K562 (cell line): Measurements from ENCODE around the gene CACNA1C. TPM values are rescaled to one million over a fixed set of nuclear protein-coding genes. Genes with fewer than 3 reads are reported as not detected.

Experiments
- ATAC-seq: fragments of 200-7000 bp; cut with Tn5 transposase; 3 replicates; pipeline ENCODE4 v1.9.1; 2020; ENCODE audit warnings: moderate library complexity
- BruUV-seq: library from RNA; stranded (reverse); fragments of 400-500 nt; replicated peaks from 2 replicates; lab custom pipeline; 2021; lab: Mats Ljungman, UMichigan
- CTCF ChIA-PET: fragments of 300-600 bp; formaldehyde crosslinking; extraction: SDS; loops from one replicate; lab custom pipeline; 2021; ENCODE audit warnings: low intra/inter-chr PET ratio; lab: Yijun Ruan, JAX
- POLR2A ChIA-PET: fragments of 300-600, 350-650 bp; sonication (Branson Sonifier 250); formaldehyde crosslinking; extraction: SDS; loops from one replicate; lab custom pipeline; 2021; ENCODE audit warnings: antibody characterized with exemption, inconsistent platforms; lab: Yijun Ruan, JAX
- DNase-seq, 4 experiments: peaks; one replicate each; pipeline versions ENCODE4 v3.0.0 to v3.0.0-alpha.2; 2011 to 2018; ENCODE audit warnings: low spot score in 3 of 4, mixed read lengths in 3 of 4; ENCODE audit errors: extremely low read depth in 1 of 4
- FAIRE-seq: peaks from 2 replicates; lab custom pipeline; 2011; peaks lifted over from hg19 to GRCh38; lab: Jason Lieb, UNC
- H2AFZ ChIP-seq: 2 replicates; pipeline ENCODE4 v1.6.0; 2011; ENCODE audit warnings: low read depth, low read length, control low read depth, inconsistent platforms
- H3K27ac ChIP-seq: fragments of 200-600 bp; 3 replicates; pipeline ENCODE4 v1.8.0; 2011; ENCODE audit warnings: low read depth, mild to moderate bottlenecking, control low read depth, inconsistent platforms, low read length, moderate library complexity, mixed read lengths; ENCODE audit errors: extremely low read depth
- H3K27me3 ChIP-seq, 2 experiments: fragments of 300-600 bp in 1 of 2; 2 replicates in 1 of 2; 3 replicates in 1 of 2; pipeline versions ENCODE4 v1.6.0 to v1.8.0; 2011; ENCODE audit warnings: inconsistent platforms in 2 of 2, low read length in 2 of 2, mild to moderate bottlenecking in 1 of 2, mixed read lengths in 1 of 2, moderate library complexity in 1 of 2; ENCODE audit not compliant: control insufficient read depth in 2 of 2, insufficient read depth in 2 of 2
- H3K36me3 ChIP-seq: fragments of 300-600 bp; 3 replicates; pipeline ENCODE4 v1.8.0; 2011; ENCODE audit warnings: mild to moderate bottlenecking, low read length, inconsistent platforms; ENCODE audit not compliant: control insufficient read depth, insufficient read depth
- H3K4me1 ChIP-seq, 2 experiments: fragments of 200-600 bp in 1 of 2; replicated peaks in 1 of 2; 2 replicates in 1 of 2; 3 replicates in 1 of 2; pipeline versions ENCODE4 v1.5.1 to v1.8.0; 2011; ENCODE audit warnings: inconsistent platforms in 2 of 2, low read length in 2 of 2, mild to moderate bottlenecking in 1 of 2, mixed read lengths in 1 of 2, moderate library complexity in 1 of 2; ENCODE audit not compliant: control insufficient read depth in 2 of 2, insufficient read depth in 2 of 2
- H3K4me2 ChIP-seq: 2 replicates; pipeline ENCODE4 v1.6.1; 2011; ENCODE audit warnings: low read length, control low read depth, inconsistent platforms, mixed read lengths; ENCODE audit not compliant: insufficient read depth
- H3K4me3 ChIP-seq: fragments of 200-600 bp; sonication (generic), shearing (Covaris generic); 2 replicates; pipeline ENCODE4 v1.5.1; 2016; ENCODE audit warnings: control low read depth, inconsistent platforms
- H3K79me2 ChIP-seq: fragments of 200-600 bp; 3 replicates; pipeline ENCODE4 v1.8.0; 2011; ENCODE audit warnings: low read length, inconsistent platforms; ENCODE audit not compliant: control insufficient read depth, insufficient read depth
- H3K9ac ChIP-seq, 2 experiments: 2 replicates each; pipeline versions ENCODE4 v1.6.0 to v1.6.1; 2011; ENCODE audit warnings: low read depth in 2 of 2, low read length in 2 of 2, control low read depth in 1 of 2, inconsistent platforms in 1 of 2, mild to moderate bottlenecking in 1 of 2, mixed read lengths in 1 of 2; ENCODE audit not compliant: insufficient read depth in 1 of 2
- H3K9me1 ChIP-seq: one replicate; pipeline ENCODE4 v1.6.0; 2011; ENCODE audit warnings: inconsistent platforms, mild to moderate bottlenecking, low read length, moderate library complexity; ENCODE audit not compliant: control insufficient read depth, insufficient read depth
- H3K9me3 ChIP-seq: replicated peaks from 2 replicates; pipeline ENCODE4 v1.5.1; 2011; ENCODE audit warnings: low read depth, low read length, inconsistent platforms; ENCODE audit not compliant: control insufficient read depth, insufficient read depth
- H4K20me1 ChIP-seq: replicated peaks from 2 replicates; pipeline ENCODE4 v1.6.1; 2011; ENCODE audit warnings: low read length, inconsistent platforms, mixed read lengths; ENCODE audit not compliant: control insufficient read depth, insufficient read depth
- ETV5 ChIP-seq: sonication (generic); formaldehyde crosslinking; IDR thresholded peaks from 2 replicates; pipeline ENCODE4 v1.4.0; 2020; ENCODE audit warnings: low read depth, mild to moderate bottlenecking, missing genetic modification reagents
- FOXP4 ChIP-seq: sonication (generic); formaldehyde crosslinking; IDR thresholded peaks from 2 replicates; pipeline ENCODE4 v1.8.0; 2022; ENCODE audit warnings: mild to moderate bottlenecking, missing genetic modification reagents, borderline replicate concordance
- L3MBTL2 ChIP-seq: fragments of 450-650 bp; IDR thresholded peaks from 2 replicates; pipeline ENCODE4 v1.6.1; 2016; ENCODE audit warnings: mild to moderate bottlenecking, moderate library complexity
- NONO ChIP-seq, 2 experiments: fragments of 200-400 bp in 1 of 2; fragments of 450-650 bp in 1 of 2; formaldehyde crosslinking in 1 of 2; IDR thresholded peaks; 2 replicates each; pipeline ENCODE4 v1.6.1; 2017; ENCODE audit warnings: low read depth in 2 of 2, mild to moderate bottlenecking in 2 of 2, moderate library complexity in 2 of 2, low read length in 1 of 2
- PKNOX1 ChIP-seq: fragments of 450-650 bp; IDR thresholded peaks from 2 replicates; pipeline ENCODE4 v1.6.1; 2016
- TEAD4 ChIP-seq, 2 experiments: sonication (generic) in 1 of 2; formaldehyde crosslinking in 1 of 2; IDR thresholded peaks; 2 replicates each; pipeline versions ENCODE4 v1.6.1 to v1.8.0; 2012 to 2022; ENCODE audit warnings: borderline replicate concordance in 1 of 2, inconsistent platforms in 1 of 2, low read length in 1 of 2, mild to moderate bottlenecking in 1 of 2, missing genetic modification reagents in 1 of 2
- WGBS: fragments of 100-300 bp; shearing (Covaris generic); methylation state at CpG from one replicate; pipeline ENCODE4 v1.1.6; 2016; ENCODE audit warnings: low coverage, mixed read lengths; ENCODE audit not compliant: insufficient coverage; ENCODE audit errors: missing lambda C conversion rate; 5-methylcytosine and 5-hydroxymethylcytosine counted together
- in situ Hi-C: fragments of 300-500 bp; cut with MboI; formaldehyde crosslinking; loops from 4 replicates; pipeline ENCODE4 v1.15.0; 2018; ENCODE audit warnings: inconsistent platforms, mixed read lengths
- intact Hi-C: fragments of 100-400 bp; cut with micrococcal nuclease; formaldehyde crosslinking; loops from 2 replicates; pipeline ENCODE4 v1.14.2; 2022
- polyA plus RNA-seq, 8 experiments: library from polyadenylated mRNA; depleted of rRNA in 4 of 8; stranded (reverse) in 5 of 8; unstranded in 3 of 8; fragments of >200 nt; fragmentation: Nextera tagmentation in 2 of 8; fragmentation: Illumina TruSeq in 1 of 8; extraction: Ambion mirVana in 2 of 8; extraction: Trizol in 1 of 8; gene quantifications; 2 replicates each; pipeline versions ENCODE4 v1.2.1 to v1.2.3, GENCODE V29; 2011 to 2014; ENCODE audit warnings: inconsistent platforms in 1 of 8, missing spikeins in 1 of 8
- total RNA-seq, 7 experiments: library from RNA; depleted of rRNA in 6 of 7; stranded (reverse); fragments of >200 nt in 6 of 7; fragmentation: Illumina TruSeq in 2 of 7; extraction: Trizol in 2 of 7; gene quantifications; 2 replicates each; pipeline versions ENCODE4 v1.2.1 to v1.2.3, GENCODE V29; 2011 to 2021; ENCODE audit warnings: low replicate concordance in 1 of 7
- TF ChIP-seq, protein P1 (sequence below), 2 experiments: fragments of 450-650 bp; formaldehyde crosslinking in 1 of 2; IDR thresholded peaks; 2 replicates each; pipeline versions ENCODE4 v1.4.0 to v1.6.1; 2014 to 2020; ENCODE audit warnings: mild to moderate bottlenecking in 2 of 2, borderline replicate concordance in 1 of 2, low read depth in 1 of 2

The CACNA1C gene
- total and polyA plus RNA-seq, 9 of the 15 experiments (the other 6 are each of a cell fraction or from before 2014, with no cell fraction given) = not detected

DNA sequence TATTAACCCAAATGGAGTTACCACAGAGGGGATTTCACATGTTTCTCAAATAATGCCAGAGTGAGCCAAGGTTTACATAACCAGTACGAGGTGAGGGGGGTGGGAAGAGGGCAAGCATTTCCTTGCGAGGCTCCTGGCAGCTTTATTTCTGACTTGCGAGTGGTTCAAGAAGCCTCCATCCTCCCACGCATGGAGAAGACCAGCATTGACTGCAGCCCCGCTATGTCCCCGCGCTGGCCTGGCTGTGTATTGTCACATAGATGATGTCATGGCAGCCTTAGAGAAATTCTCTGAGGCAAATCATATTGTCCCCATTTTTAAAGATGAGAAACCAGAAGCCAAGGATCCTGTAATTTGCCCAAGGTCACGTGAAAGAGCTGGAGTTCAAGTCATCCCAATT lies 188.2 kb downstream of the CACNA1C start:
- Histone ChIP-seq H2AFZ (no peak overlapping the region), H3K4me2 (no peak overlapping the region), H3K36me3 (no peaks in the 10 kb centered on the region), H3K27ac (no peak overlapping the region), H3K4me3 (no peak overlapping the region), H3K79me2 (no peaks in the 10 kb centered on the region), H3K4me1 (no peaks in the 10 kb centered on the region), H3K9ac (no peak overlapping the region), H3K9me1 (no peaks in the 10 kb centered on the region), H4K20me1 (no peaks in the 10 kb centered on the region), H3K27me3 (peaks cover 0 to 17% of the 10 kb centered on the region in 2 experiments; a peak in 2 of 5 replicates), H3K9me3 (no peaks in the 10 kb centered on the region)
- ATAC-seq (no peak), DNase-seq (no peak), FAIRE-seq (no peak)
- ChIA-PET CTCF (no interaction called here), POLR2A (no interaction called here)
- intact Hi-C loops = no loop called here
- WGBS = 0% methylated on average over 5 of the region's 8 CpGs
- no TSS peak for BruUV-seq
- in situ Hi-C loops = no loop called here
- TF ChIP-seq, protein P1, sequence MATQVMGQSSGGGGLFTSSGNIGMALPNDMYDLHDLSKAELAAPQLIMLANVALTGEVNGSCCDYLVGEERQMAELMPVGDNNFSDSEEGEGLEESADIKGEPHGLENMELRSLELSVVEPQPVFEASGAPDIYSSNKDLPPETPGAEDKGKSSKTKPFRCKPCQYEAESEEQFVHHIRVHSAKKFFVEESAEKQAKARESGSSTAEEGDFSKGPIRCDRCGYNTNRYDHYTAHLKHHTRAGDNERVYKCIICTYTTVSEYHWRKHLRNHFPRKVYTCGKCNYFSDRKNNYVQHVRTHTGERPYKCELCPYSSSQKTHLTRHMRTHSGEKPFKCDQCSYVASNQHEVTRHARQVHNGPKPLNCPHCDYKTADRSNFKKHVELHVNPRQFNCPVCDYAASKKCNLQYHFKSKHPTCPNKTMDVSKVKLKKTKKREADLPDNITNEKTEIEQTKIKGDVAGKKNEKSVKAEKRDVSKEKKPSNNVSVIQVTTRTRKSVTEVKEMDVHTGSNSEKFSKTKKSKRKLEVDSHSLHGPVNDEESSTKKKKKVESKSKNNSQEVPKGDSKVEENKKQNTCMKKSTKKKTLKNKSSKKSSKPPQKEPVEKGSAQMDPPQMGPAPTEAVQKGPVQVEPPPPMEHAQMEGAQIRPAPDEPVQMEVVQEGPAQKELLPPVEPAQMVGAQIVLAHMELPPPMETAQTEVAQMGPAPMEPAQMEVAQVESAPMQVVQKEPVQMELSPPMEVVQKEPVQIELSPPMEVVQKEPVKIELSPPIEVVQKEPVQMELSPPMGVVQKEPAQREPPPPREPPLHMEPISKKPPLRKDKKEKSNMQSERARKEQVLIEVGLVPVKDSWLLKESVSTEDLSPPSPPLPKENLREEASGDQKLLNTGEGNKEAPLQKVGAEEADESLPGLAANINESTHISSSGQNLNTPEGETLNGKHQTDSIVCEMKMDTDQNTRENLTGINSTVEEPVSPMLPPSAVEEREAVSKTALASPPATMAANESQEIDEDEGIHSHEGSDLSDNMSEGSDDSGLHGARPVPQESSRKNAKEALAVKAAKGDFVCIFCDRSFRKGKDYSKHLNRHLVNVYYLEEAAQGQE (IDR thresholded peaks at IDR 0.05; ENCODE audit: borderline replicate concordance) = no peak
- TF ChIP-seq, protein P1 (CRISPR knock-in tag; IDR thresholded peaks at IDR 0.05; ENCODE audit: low read depth) = no peak
- no peak for TF ChIP-seq TEAD4 (IDR thresholded peaks at IDR 0.05; ENCODE audit: low read length)
- TF ChIP-seq TEAD4 (CRISPR knock-in tag; IDR thresholded peaks at IDR 0.05; ENCODE audit: borderline replicate concordance) = no peak
- TF ChIP-seq L3MBTL2 = no peak
- TF ChIP-seq FOXP4 = no peak
- TF ChIP-seq PKNOX1 = no peak
- TF ChIP-seq ETV5 (CRISPR knock-in tag) = no peak
- TF ChIP-seq NONO (IDR thresholded peaks at IDR 0.05; ENCODE audit: low read depth in 2 of 2, low read length in 1 of 2) = no peak
